Placental epithelial cell (primary cell): Measurements from ENCODE around the gene ZBTB16. TPM values are rescaled to one million over a fixed set of nuclear protein-coding genes. Genes with fewer than 3 reads are reported as not detected.

Source experiments
- total RNA-seq: library from RNA; depleted of rRNA; stranded (reverse); fragments of >200 nt; gene quantifications from 2 replicates; pipeline ENCODE4 v1.2.3, GENCODE V29; 2012

ZBTB16 gene
- total RNA-seq, result 90.4 and 137 TPM in 2 replicates

GRCh38 chr11:114059278-114059983, at the start of gene ZBTB16:
Gene ZBTB16, plus strand, starts transcription at chr11:114059711. Its CDS starts 3,590 bp downstream, at chr11:114063301.

GRCh38 chr11:114295676-114296604, 236.4 kb downstream of the ZBTB16 start, which contains the start of gene NNMT:
Gene NNMT, plus strand, starts transcription at chr11:114296399. Its CDS starts 158 bp downstream, at chr11:114296557.

Other genes with a start within 250 kb of the ZBTB16 start
- 17.3 and 31.4 TPM in 2 replicates for gene USP28, start 184.1 kb upstream of the ZBTB16 start, total RNA-seq
- gene HTR3B, start 154.9 kb upstream of the ZBTB16 start, total RNA-seq, result not detected in 2 replicates
- not detected in 2 replicates for gene HTR3A, start 84.6 kb upstream of the ZBTB16 start, total RNA-seq
- 3.1 and 4.0 TPM in 2 replicates for gene NNMT, start 236.7 kb downstream of the ZBTB16 start, total RNA-seq